Neural progenitor cell (in vitro differentiated cells): ENCODE measurements around the gene FNIP2. TPM values are rescaled to one million over a fixed set of nuclear protein-coding genes. Genes with fewer than 3 reads are reported as not detected.

Source experiments
- DNase-seq: peaks from one replicate; pipeline ENCODE4 v3.0.0-alpha.2; 2016; ENCODE audit warnings: low spot score
- H2AFZ ChIP-seq: fragments of 200-600 bp; sonication (generic); replicated peaks from 2 replicates; pipeline ENCODE4 v1.6.1; 2016; ENCODE audit warnings: antibody characterized with exemption
- H3F3A ChIP-seq: fragments of 200-600 bp; sonication (generic); 2 replicates; pipeline ENCODE4 v1.6.1; 2016; ENCODE audit warnings: antibody characterized with exemption, low read depth
- H3K27ac ChIP-seq: fragments of 200-600 bp; sonication (generic); 2 replicates; pipeline ENCODE4 v1.5.1; 2016; ENCODE audit warnings: mild to moderate bottlenecking
- H3K27me3 ChIP-seq: fragments of 200-600 bp; sonication (generic); 2 replicates; pipeline ENCODE4 v1.6.1; 2016; ENCODE audit warnings: mild to moderate bottlenecking, moderate library complexity
- H3K36me3 ChIP-seq: fragments of 200-600 bp; sonication (generic); 2 replicates; pipeline ENCODE4 v1.5.1; 2016
- H3K4me1 ChIP-seq: fragments of 200-600 bp; sonication (generic); 2 replicates; pipeline ENCODE4 v1.6.1; 2016; ENCODE audit warnings: mixed run types
- H3K4me2 ChIP-seq: fragments of 200-600 bp; sonication (generic); 2 replicates; pipeline ENCODE4 v1.6.1; 2016
- H3K4me3 ChIP-seq: fragments of 200-600 bp; sonication (generic); 2 replicates; pipeline ENCODE4 v1.5.1; 2016
- H3K79me2 ChIP-seq: fragments of 200-600 bp; sonication (generic); 2 replicates; pipeline ENCODE4 v1.6.1; 2016; ENCODE audit warnings: low read depth
- H3K9ac ChIP-seq: fragments of 200-600 bp; sonication (generic); 2 replicates; pipeline ENCODE4 v1.6.1; 2016
- H3K9me3 ChIP-seq: fragments of 200-600 bp; sonication (generic); 2 replicates; pipeline ENCODE4 v1.5.1; 2016; ENCODE audit warnings: low read depth
- H4K20me1 ChIP-seq: fragments of 200-600 bp; sonication (generic); 2 replicates; pipeline ENCODE4 v1.6.1; 2016; ENCODE audit warnings: low read depth
- H3K27ac Mint-ChIP-seq: 3 replicates; pipeline ENCODE4 v1.8.0; 2021; ENCODE audit warnings: mixed read lengths
- H3K27me3 Mint-ChIP-seq: 2 replicates; pipeline ENCODE4 v1.8.0; 2022; ENCODE audit warnings: low read depth, mild to moderate bottlenecking, inconsistent platforms, moderate library complexity, mixed read lengths; ENCODE audit not compliant: insufficient read depth
- H3K36me3 Mint-ChIP-seq: 3 replicates; pipeline ENCODE4 v1.8.0; 2021; ENCODE audit warnings: mixed read lengths
- H3K4me1 Mint-ChIP-seq: 3 replicates; pipeline ENCODE4 v1.8.0; 2021; ENCODE audit warnings: mixed read lengths
- H3K4me3 Mint-ChIP-seq: 3 replicates; pipeline ENCODE4 v1.8.0; 2021; ENCODE audit warnings: mild to moderate bottlenecking, moderate library complexity, mixed read lengths
- H3K9me3 Mint-ChIP-seq: 3 replicates; pipeline ENCODE4 v1.8.0; 2020; ENCODE audit warnings: mixed read lengths
- CTCF ChIP-seq: fragments of 200-600 bp; sonication (generic); IDR thresholded peaks from 2 replicates; pipeline ENCODE4 v1.5.1; 2017; ENCODE audit warnings: antibody characterized with exemption, mild to moderate bottlenecking
- EZH2 ChIP-seq: fragments of 200-600 bp; sonication (generic); IDR thresholded peaks from 2 replicates; pipeline ENCODE4 v1.6.1; 2017; ENCODE audit warnings: antibody characterized with exemption, mild to moderate bottlenecking, moderate library complexity
- EZH2phosphoT487 ChIP-seq: fragments of 200-600 bp; sonication (generic); IDR thresholded peaks from 2 replicates; pipeline ENCODE4 v1.6.1; 2017; ENCODE audit warnings: antibody characterized with exemption
- total RNA-seq: library from RNA; depleted of rRNA; stranded (reverse); fragments of >200 nt; gene quantifications from 2 replicates; pipeline ENCODE4 v1.2.3, GENCODE V29; 2015; ENCODE audit warnings: low replicate concordance

The FNIP2 gene
- total RNA-seq, 1 donor from 2014 or later: 10.5 TPM

- H3F3A ChIP-seq: peaks cover 13% of the 10 kb centered on the region
- H4K20me1 ChIP-seq: peaks cover 7% of the 10 kb centered on the region
- Mint-ChIP-seq H3K4me3 (no peak overlapping the region), H3K36me3 (peaks cover 10% of the 10 kb centered on the region), H3K4me1 (peaks cover 46% of the 10 kb centered on the region), H3K27me3 (peaks cover 5% of the 10 kb centered on the region), H3K27ac (peak overlapping the region; percentile 57), H3K9me3 (no peaks in the 10 kb centered on the region)
- peaks cover 20% of the 10 kb centered on the region for H3K4me1 ChIP-seq
- H3K9me3 ChIP-seq: no peaks in the 10 kb centered on the region
- DNase-seq: no peak
- no peaks in the 10 kb centered on the region for H3K79me2 ChIP-seq
- no peak overlapping the region for H3K4me3 ChIP-seq
- no peaks in the 10 kb centered on the region for H3K27me3 ChIP-seq
- peak overlapping the region; percentile 31 for H3K4me2 ChIP-seq
- no peak overlapping the region for H2AFZ ChIP-seq
- TF ChIP-seq EZH2phosphoT487: no peak
- no peak for TF ChIP-seq EZH2
- no peak for TF ChIP-seq CTCF
- no peak overlapping the region for H3K27ac ChIP-seq
- H3K36me3 ChIP-seq: no peaks in the 10 kb centered on the region
- H3K9ac ChIP-seq: no peak overlapping the region
Observed at GRCh38 chr4:158869761-158870160, 100.9 kb downstream of the FNIP2 start.

- Histone ChIP-seq H3K27ac (no peak overlapping the region), H3K4me1 (peaks cover 20% of the 10 kb centered on the region), H3K9ac (no peak overlapping the region), H3K9me3 (no peaks in the 10 kb centered on the region), H3K4me2 (no peak overlapping the region), H3K4me3 (no peak overlapping the region), H4K20me1 (peaks cover 7% of the 10 kb centered on the region), H3K27me3 (no peaks in the 10 kb centered on the region), H3K36me3 (no peaks in the 10 kb centered on the region), H3K79me2 (no peaks in the 10 kb centered on the region), H2AFZ (no peak overlapping the region), H3F3A (peaks cover 13% of the 10 kb centered on the region)
- Mint-ChIP-seq H3K4me3 (peak overlapping the region; percentile 30), H3K9me3 (no peaks in the 10 kb centered on the region), H3K36me3 (peaks cover 9% of the 10 kb centered on the region), H3K27me3 (peaks cover 4% of the 10 kb centered on the region), H3K27ac (peak overlapping the region; percentile 57), H3K4me1 (peaks cover 46% of the 10 kb centered on the region)
- no peak for DNase-seq
- TF ChIP-seq CTCF (no peak), EZH2 (no peak), EZH2phosphoT487 (no peak)
Observed at GRCh38 chr4:158870282-158870625, 101.4 kb downstream of the FNIP2 start.

- Mint-ChIP-seq H3K4me3 (peak overlapping the region; percentile 30), H3K36me3 (peaks cover 9% of the 10 kb centered on the region), H3K9me3 (no peaks in the 10 kb centered on the region), H3K27me3 (peaks cover 4% of the 10 kb centered on the region), H3K4me1 (peaks cover 46% of the 10 kb centered on the region), H3K27ac (peak overlapping the region; percentile 60)
- no peak overlapping the region for H3K9ac ChIP-seq
- H3K79me2 ChIP-seq: no peaks in the 10 kb centered on the region
- peaks cover 20% of the 10 kb centered on the region for H3K4me1 ChIP-seq
- no peak for TF ChIP-seq EZH2
- TF ChIP-seq EZH2phosphoT487: no peak
- no peak for TF ChIP-seq CTCF
- H3F3A ChIP-seq: peaks cover 13% of the 10 kb centered on the region
- no peak overlapping the region for H3K4me2 ChIP-seq
- H3K4me3 ChIP-seq: no peak overlapping the region
- peaks cover 7% of the 10 kb centered on the region for H4K20me1 ChIP-seq
- H3K27ac ChIP-seq: no peak overlapping the region
- H3K36me3 ChIP-seq: no peaks in the 10 kb centered on the region
- H2AFZ ChIP-seq: no peak overlapping the region
- DNase-seq: peak; percentile 63
- H3K9me3 ChIP-seq: no peaks in the 10 kb centered on the region
- no peaks in the 10 kb centered on the region for H3K27me3 ChIP-seq
Observed at GRCh38 chr4:158870626-158871334, 102.0 kb downstream of the FNIP2 start.
